Measurements from ENCODE around the gene PKHD1.

PKHD1 gene

DNA sequence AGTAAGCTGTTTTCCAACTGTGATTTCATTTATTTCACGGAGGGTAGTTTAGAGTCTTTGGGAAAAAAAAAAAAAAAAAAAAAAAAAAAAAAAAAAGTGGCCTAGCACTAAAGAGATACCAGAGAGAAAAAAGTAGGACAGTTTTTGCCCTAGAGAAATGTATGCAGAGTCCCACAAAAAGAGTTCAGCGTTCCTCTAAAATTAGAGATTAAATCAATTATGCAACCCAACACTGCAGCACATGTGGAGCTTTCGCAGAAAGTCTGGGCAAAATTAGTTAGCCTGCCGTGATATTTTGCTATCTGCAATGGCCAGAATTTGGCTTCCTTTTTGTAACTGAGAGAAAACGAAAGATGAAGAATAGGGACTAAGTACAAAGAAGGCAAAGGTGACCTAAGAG, 309.8 kb downstream of the PKHD1 start:
- no peak for DNase-seq

DNA sequence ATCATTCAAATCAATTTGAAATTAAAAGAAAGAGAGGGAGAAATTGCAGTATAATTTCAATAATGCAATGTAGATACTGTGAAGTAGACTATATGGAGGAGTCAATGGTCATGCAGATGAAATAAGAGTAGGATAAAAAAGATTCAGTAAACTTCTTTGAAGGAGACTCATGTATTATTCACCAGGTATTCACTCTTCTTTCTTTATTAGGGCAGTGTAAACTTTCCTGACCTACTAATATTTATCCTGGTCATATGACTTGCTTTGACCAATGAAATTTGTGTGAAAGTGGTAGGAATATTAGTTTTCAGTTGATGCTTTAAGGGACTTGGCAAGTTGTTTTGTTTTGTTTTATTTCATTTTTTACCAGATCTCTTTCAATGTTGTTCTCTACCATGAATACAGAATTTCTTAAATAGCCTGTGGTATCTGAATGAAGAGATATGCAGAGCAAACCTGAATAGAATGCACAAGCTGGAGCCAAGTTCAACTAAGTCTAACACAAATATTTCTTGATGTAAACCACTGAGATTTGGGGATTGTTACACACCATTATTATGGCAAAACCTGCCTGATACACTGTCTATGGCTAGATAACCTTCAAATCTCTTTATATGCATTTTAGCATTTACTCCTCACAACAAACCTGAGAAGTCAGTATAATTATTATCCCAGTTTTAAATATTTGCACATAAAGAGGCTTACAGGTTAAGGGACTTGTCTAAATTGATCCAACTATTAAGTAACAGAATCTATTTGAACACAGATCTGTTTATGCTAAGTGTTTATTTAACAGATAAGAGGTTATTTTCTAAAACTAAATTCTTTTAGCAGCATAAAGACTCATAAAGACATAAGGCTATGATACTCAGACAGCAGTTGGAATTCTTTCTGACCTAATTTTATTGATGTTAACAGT, 311.2 kb downstream of the PKHD1 start:
- DNase-seq: no peak

DNA sequence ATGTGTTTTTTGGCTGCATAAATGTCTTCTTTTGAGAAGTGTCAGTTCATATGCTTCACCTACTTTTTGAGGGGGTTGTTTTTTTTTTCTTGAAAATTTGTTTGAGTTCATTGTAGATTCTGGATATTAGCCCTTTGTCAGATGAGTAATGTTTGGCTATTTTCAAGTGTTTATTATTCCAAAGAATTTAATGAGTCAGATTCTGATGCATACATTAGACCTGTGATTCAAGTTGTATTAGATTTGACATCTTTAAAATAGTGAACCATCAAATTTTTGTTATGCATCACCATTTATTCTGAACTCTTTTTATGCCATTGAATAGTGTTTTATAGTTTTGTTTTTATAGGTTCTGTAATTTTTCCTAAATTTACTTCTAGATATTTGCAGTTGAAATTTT, 319.3 kb downstream of the PKHD1 start:
- DNase-seq: no peak

DNA sequence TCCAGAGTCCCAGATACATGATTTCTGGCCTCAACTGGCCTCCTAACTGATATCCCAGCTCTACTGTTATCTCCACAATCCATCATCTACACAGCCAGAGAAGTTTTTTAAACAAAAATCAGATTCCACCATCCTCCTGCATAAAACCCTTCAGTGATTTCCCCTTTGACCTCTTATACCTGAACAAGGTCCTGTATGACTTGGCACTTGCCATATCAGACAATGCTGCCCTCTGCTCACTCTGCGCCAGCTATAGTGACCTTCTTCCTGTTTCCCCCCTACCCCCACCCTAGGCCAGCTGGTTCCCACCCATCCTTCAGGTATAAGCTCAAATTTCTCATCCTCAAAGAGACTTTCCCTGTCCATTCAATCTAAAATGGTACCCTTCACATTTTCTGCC, 322.2 kb downstream of the PKHD1 start:
- DNase-seq: no peak

DNA sequence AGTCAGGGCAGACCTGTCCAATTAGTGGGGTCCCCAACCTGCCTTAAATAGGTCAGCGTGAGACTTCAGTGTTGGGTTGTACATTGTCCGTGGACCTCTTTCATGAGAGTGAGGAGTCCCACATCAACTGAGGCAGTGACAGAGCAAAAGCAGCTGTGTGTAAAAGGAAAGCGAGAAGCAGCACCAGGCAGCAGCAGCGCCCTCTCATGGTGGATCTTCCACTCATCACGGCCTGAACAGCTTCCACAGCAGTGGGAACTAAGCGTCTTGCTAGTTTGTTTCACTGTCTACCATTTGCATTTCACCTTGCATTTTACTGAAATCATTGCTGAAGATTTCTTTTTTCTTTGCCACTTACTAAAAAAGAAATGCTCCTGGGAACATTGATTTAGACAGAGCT, 333.8 kb downstream of the PKHD1 start:
- DNase-seq: peak; percentile 46

DNA sequence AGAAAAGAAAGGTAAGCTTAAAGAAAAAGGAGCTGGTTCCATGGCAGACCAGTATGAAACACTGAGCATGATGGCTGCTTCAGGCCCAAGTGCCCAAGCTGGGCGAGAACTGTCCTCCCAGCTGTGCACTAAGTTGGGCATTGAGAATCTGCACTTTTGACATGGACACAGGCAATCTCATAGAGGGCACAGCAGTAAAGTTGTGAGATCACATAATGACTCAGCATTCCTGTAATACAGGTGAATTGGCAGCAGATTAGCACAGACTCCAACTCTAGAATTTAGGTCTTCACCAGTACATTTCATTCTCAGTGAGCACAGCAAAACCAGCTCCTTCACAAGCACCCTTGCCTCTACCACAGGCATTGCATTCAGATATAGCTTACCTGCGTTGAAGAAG, 343.4 kb downstream of the PKHD1 start:
- DNase-seq: no peak

DNA sequence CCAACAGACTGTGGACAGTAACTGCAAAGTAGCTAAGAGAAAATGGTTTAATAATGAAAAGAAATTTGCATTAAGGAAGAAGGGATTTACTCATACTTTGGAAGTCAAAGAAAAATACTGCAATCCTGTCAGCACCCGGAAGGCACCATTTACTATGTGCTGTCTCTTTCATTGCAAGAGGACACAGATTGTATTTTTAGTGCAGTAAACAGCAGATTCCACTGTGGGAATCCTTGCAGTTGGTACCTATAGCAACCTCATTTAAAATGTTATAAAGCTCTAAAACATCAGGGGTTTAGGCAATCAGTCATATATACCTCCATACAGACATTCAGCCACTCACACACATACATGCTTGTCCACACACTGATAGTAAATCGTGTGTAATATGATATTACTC, 346.8 kb downstream of the PKHD1 start:
- DNase-seq: no peak

DNA sequence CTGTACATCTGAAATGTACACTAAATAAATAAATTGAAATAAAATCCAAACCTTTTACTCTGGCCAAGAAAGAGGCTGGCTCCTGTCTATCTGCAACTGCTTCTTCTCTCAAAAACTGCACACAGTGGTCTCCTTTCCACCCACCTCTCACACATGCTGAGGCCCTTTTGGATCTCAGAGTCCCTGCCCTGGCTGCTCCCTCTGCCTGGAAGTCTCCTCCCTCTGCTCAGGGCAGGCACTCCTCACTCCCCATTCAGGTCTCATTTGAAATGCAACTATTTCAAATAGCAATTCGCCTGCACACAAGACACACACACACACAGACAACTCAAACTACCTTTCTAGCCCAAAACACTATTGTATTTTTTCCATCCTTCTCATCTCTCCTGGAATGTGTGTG, 348.8 kb downstream of the PKHD1 start:
- no peak for DNase-seq

DNA sequence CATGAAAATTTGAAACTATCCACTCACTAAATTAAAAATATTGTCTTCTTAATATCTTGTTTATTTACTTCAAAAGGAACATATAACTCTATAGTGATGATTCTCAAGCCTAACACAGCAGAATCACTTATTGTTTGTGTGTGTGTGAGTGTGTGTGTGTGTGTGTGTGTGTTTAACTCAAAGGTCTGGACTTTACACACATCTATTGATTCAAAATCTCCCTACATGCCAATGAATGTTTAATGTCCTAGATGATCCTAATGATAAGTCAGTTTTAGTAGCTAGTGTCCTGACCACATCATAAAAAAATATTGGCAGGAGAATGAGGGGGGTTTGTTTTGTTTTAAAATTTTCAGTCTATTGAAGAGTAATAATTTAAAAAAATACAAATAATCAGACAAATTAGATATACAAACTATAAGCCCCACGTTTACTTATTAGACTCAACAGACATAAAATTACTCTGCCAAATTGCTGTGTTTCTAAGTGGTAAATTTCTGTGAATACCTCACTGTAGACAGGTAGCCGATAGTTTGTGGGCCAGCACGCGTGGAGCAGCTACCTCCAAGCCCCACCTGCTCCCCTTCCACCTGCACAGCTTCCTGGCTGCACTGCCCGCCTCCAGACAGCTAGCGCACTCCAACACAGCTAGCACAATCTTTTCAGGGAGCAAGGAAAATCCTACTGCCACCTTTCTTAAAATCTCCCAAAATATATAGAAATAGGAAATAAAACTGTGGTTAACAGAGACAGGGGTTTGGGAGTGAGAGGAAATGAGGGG, 349.6 kb downstream of the PKHD1 start:
- DNase-seq: no peak

DNA sequence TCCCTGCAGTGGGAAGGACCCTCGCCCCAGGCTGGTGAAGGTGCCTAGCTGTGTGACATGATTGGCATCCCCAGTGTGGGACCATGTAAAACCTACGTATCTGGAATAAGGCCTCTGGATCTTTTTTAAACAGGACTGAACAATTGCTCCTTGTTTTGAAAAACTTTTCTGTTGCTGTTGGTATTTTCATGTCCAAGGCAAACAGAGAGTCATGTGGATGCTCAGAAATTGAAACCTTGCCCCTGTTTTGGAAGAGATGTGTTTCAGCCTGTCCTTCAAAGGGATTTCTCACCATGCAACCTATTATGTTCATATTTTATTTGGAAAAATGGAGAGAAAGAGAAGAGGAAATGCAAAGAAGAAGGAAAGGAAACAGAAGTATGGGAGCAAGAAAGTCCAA, 362.3 kb downstream of the PKHD1 start:
- no peak for DNase-seq

DNA sequence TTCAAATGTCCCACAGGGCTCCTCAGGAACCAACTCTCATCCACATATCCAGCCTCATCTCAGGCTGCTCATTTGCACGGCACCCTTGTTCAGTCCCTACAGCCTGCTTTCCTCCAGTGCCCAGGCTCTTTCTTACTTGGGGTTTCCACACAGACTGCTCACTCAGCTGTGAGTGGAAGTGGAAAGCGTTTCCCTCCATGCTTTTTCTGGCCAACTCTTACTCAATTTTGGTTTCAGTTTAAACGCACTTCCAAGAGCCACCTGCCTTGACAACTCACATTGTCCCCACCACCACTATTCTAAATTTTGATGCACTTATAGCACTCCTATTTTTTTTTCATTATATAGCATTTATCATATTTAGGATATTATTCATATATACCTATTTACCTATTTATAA, 367.1 kb downstream of the PKHD1 start:
- no peak for DNase-seq

DNA sequence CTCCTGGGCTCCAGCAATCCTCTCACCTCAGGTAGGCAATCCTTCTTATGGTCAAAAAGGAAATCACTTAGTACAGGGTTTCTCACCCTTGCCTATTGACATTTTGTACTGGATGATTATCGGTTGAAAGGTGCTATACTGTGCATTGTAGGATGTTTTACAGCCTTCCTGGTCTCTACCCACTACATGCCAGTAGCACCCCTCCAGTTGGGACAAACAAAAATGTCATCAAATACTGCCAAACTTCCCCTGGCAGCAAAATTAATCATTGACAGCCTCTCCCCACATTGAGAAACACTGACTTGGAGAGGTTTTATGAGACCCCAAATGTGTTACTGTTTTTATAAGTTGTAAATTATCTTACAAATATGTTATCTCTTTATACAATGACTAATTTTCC, 368.1 kb downstream of the PKHD1 start:
- no peak for DNase-seq

DNA sequence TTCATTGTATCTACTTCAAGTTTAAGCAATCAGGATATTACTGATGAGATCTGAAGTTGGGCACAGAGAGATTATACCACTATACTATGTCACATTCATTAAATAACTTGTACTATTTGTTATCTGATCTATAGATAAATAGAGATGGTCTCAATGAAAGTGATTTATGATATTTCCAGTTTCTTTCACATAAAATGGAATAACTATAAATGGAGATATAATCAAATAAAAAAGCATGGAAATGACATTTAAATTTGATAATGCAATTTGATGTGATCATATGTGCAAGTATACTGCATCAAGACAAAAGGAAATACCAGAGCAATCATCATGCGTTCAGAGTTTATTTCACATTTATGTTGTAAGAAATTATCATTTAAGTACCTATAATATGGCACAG, 368.9 kb downstream of the PKHD1 start:
- DNase-seq: no peak

DNA sequence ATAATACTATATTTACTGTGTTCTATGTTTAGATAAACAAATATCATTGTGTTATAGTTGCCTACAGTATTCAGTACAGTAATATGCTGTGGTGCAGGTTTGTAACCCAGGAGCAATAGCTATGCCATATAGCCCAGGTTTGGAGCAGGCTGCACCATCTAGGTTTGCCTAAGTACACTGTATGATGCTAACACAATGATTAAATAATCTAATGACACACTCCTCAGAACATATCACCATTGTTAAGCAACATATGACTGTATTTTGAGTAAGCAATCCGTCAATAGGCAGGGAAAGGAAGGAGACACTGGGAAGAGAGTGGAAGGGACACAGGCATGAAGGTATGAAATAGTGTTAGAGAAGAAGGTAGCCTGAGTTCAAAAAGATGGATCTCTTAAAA, 369.9 kb downstream of the PKHD1 start:
- DNase-seq: no peak

DNA sequence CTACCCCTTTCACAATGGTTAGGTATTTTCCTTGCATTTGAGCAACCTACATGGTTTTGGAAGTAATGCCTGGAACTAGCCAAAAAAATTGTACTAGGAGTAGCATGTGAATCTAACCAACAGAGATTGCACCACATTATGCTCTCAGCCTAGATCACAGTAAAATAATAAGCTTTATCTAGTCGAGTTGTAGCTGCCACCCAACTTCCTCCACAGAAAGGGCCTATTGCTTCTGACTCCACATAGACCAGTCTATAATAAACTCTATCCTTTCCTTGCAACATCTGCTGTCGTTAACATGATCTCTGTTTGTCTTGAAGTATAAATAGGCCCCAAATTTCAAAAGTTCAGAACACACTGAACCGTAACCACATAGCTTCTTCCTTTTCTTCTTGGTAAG, 375.5 kb downstream of the PKHD1 start:
- no peak for DNase-seq

DNA sequence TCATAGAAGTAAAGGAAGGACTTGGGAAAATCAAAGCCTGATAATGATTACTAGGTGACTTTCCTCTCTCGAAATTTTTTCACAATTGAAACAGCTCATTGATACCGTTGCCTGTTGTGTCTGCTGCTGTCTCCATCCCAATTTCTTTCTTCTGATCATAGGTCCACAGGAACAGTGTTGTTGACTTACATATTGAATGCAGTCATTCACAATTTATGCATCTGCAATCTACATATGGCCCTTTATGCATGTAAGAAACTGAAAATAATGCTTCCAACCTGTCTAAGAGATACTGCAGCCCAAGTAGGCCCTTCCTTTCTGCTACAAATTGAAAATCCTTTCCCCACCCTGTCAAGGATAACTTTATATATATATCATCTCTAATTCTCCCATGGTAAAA, 381.3 kb downstream of the PKHD1 start:
- DNase-seq: no peak

DNA sequence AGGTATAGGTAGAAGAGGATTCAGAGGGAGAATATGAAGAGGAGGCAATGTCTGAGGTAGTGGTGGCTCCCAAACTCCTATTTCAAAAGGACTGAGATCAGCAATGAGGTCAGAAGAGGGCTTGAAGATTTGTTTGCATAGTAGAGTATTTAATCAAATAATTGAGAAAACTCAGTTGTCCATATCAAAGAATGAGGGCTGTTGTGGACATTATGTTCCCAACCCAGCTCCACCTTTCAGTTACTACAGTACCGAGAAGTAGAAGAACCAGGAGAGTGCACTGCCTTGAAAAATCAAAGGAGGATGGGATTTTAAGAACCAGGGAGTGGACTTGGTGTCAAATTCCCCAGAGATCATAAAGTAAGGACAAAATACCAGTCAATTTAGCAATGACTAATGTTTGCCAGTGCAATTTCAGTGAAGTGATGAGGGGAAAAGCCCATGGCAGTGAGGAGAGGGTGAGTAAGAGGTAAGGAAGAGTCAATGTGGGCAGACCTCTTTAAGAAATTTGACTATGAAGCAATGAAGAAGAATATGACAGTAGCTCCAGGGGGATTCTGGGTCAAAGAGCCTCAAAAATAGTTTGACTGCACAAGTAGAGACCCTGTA, 382.4 kb downstream of the PKHD1 start:
- DNase-seq: no peak

DNA sequence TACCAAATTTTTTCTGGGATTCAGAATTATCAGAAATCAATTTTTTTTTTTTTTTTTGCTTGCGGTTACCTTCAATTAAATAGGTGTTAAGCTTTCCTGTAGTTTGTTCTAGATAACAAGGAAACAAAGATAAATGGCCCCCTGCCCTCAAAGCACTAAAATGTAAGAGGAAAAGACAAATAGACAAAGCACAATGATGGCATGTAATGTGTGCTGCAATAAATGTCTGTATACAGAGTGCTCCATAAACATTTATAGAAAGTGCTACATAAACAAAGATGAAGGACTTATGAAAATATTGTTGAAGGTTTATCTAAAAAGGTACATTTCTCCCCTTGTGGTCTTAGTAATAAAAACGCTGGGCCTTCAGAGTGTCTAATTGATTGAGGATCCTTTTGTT, 384.6 kb downstream of the PKHD1 start:
- peak; percentile 25 for DNase-seq

DNA sequence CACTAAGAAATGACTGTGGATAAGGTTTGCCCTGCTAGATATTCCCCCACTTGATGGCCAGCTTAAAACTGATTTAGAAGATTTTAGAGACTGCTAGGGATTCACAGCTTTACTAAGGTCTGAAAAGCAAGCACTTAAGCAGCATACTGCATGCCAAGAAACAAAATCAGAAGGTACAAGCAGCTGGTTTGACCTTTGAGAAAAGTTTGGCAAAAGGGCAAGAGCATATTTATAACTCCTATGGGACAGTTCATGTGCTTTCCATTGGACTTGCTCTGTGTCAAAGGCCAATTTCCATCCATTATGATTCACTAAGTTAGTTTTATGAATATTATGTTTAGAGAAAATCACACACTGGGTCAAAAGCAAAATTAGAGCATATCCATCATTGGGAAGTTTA, 402.8 kb downstream of the PKHD1 start:
- DNase-seq: no peak

DNA sequence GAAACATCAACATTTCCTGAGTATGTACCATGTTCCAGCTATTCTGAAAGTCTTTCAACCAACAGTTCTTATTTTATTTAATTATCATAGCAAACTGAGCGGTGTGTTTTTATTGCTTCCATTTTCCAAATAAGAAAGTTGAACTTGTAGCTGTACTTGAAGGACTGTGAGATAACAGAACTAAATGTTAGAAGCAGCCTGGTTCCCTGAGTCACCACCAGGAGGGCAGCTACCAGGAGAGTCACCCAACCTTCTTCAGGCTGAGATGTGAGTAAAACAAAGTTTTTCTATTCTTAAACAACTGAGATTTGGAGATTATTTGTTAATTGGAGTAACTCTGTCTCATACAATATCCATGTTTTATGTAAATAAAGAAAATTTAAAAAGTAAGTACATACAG, 403.4 kb downstream of the PKHD1 start:
- no peak for DNase-seq

DNA sequence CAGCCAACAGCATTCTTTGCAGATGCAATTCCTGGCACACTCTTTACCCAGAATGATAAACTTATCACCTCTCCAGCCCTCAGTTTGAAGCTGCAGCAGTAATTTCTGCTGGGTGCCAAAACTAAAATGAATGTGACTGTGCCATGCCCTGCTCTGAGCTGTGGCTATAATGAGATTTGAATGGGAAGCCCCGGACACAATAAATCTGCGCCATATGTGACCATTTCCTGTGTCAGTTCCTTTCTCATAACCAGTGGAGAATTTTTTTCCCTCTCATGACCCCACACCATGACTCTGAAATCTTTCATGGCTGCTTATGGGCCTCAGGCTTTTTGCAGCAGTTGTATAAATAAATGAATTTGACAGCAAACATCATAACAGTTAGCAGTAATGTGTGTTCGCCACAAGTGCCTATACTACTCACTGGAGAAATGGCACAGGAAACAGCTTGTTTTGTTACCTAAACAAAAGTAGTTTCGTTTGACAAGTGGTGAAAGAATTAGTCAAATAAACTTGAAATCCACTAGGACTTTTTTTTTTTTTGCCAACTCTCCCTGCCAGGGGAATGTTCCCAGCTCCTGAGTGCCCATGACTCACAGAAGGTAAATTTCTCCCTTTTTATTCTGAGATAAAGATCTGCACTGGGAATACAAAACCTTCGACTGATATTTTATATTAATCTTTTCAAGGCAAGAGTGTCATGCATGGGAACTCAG, 408.4 kb downstream of the PKHD1 start:
- DNase-seq: no peak

DNA sequence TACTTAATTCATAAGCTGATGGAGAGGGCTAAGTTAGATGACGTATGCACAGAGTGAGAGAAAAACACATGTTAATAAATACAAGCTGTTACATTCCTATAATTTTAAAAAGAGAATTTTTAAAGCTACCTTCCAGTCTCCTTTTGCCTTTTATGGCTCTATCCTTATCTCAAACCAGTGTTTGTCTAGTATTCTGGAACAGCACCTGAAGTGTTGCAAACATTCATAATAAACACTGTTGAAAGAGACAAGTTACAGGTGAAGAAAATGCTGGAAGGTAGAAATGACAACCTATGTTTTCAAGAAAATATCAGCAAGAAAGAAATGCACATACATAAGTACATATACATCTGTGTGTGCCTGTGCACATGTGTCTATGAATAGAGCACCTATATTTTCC, 409.1 kb downstream of the PKHD1 start:
- DNase-seq: no peak

DNA sequence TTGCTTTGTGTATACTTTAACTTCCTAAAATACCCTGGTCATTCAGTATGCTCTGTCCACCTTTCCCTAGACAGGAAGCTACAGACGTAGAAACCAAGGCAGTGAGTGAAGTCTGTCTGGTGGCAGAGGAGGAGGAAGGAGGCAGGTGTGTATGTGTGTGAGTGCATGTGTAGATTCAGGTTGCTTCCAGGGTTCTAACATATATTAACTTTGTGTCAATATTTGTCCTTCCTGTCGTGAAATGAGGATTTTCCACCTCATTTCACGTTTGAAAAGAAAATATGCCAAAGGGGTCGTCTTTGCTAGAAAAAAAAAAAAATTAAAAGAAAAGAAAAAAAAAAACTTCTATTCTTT, 411.5 kb downstream of the PKHD1 start:
- no peak for DNase-seq
